ENCODE measurements around the gene F5. TPM values are rescaled to one million over a fixed set of nuclear protein-coding genes. Genes with fewer than 3 reads are reported as not detected.

Gene F5
- total RNA-seq, 2 donors from 2014 or later = 0.68 to 0.85 TPM

DNA sequence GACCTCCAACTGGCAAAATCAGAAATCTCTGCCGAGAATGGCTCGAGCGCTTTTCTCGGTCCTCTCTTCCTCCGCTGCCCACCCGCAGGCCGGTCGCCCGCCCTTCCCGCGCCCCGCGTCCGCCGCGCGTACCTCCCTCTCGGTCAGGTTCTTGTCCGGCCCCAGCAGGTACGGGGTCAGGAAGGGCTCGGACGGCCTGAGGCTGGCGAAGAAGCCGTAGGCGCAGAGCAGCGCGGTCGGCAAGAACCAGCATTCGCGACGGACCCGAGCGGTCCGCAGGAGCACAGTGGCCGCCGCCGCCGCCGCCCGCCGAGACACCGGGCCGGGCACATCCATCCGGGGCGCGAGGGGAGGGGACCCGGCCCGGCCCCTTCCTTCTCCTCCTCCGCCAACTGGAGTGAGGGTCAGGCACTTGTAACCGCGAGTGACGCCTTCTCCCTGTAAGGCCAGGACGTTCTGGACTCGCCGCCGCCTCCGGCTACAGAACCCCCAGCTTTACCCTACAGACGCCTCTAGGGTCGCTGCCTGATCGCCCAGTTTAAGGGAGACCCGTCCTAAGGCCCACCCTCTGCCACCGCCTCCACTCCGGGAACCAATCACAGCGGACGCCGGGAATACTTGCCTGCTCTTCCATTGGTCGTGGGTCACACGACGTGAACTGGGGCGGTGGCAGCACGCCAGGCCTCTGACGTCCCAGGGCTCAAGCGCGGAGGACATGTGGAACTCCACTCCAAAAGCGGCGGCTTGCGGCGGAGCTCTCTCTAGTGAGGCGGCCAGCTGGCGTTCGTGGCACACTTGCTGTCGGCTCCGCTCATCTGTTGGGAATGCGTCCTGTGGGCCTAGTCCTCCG lies 100.6 kb downstream of the F5 start, which contains the start of gene SLC19A2:
TSS of gene SLC19A2 (minus strand) at position 514 of the 850 bp plus-strand sequence. CDS start at position 336, 178 bp downstream.
- peak within 1 kb of the TSS; percentile 86 for H3K4me3 ChIP-seq
- peaks cover 16 to 32% of the 10 kb centered on the region in 2 donors for H3K4me1 ChIP-seq (ENCODE audit: control insufficient read depth in 1 of 2, low read depth in 2 of 2)
- DNase-seq (ENCODE audit: low spot score) (peak; percentile 98), ATAC-seq (ENCODE audit: insufficient number of reproducible peaks, low FRiP score, low read depth) (peak; percentile 93)
- no peaks in the 10 kb centered on the region for H3K27me3 ChIP-seq (replicated peaks; ENCODE audit: insufficient read depth)
- peak within 1 kb of the TSS; percentile 97 to 99 for H3K27ac ChIP-seq
- TF ChIP-seq, protein P1, sequence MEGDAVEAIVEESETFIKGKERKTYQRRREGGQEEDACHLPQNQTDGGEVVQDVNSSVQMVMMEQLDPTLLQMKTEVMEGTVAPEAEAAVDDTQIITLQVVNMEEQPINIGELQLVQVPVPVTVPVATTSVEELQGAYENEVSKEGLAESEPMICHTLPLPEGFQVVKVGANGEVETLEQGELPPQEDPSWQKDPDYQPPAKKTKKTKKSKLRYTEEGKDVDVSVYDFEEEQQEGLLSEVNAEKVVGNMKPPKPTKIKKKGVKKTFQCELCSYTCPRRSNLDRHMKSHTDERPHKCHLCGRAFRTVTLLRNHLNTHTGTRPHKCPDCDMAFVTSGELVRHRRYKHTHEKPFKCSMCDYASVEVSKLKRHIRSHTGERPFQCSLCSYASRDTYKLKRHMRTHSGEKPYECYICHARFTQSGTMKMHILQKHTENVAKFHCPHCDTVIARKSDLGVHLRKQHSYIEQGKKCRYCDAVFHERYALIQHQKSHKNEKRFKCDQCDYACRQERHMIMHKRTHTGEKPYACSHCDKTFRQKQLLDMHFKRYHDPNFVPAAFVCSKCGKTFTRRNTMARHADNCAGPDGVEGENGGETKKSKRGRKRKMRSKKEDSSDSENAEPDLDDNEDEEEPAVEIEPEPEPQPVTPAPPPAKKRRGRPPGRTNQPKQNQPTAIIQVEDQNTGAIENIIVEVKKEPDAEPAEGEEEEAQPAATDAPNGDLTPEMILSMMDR (IDR thresholded peaks at IDR 0.05) = no peak
- no peaks in the 10 kb centered on the region for H3K36me3 ChIP-seq
- no peaks in the 10 kb centered on the region for H3K9me3 ChIP-seq

DNA sequence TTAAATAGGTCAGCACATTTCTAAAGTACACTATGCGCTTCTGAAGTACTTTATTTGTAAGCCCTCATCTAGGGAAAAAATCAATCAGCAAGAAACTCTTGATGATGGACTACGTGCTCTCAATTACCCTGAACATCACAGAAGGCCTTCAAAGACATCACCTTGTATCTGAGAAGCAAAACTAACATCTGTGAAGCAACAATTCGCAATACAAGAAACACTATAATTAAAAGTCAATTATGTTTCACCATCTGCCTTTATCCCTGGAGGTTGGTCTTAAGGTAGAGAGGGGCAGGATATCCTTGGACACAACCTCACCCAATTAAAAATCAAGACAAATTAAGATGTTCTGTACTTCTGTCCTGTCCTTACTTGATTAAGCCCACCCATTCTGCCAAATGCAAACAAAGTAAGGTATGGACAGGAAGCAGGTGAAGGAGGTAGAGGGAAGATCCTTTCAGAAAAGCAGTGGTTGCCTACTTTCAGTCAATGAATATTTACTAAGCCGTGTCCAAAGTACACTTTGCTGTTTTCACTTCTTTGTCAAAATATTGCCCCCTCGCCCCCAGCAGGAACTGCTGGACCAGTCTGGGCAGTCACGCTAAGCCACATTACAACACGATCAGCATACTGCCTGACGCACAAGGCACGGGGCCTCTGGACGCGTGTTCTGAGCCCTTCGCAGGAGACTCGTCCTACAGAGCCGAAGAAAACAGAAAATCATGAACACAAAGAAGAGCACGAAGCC lies 101.4 kb downstream of the F5 start:
- Histone ChIP-seq H3K4me3 (peak overlapping the region; percentile 86), H3K9me3 (no peaks in the 10 kb centered on the region), H3K36me3 (no peaks in the 10 kb centered on the region), H3K27ac (peak overlapping the region; percentile 97 to 99), H3K4me1 (ENCODE audit: control insufficient read depth in 1 of 2, low read depth in 2 of 2) (peaks cover 16 to 32% of the 10 kb centered on the region in 2 donors), H3K27me3 (replicated peaks; ENCODE audit: insufficient read depth) (no peaks in the 10 kb centered on the region)
- DNase-seq (ENCODE audit: low spot score) (no peak), ATAC-seq (ENCODE audit: insufficient number of reproducible peaks, low FRiP score, low read depth) (no peak)
- TF ChIP-seq, protein P1 (IDR thresholded peaks at IDR 0.05) = no peak

DNA sequence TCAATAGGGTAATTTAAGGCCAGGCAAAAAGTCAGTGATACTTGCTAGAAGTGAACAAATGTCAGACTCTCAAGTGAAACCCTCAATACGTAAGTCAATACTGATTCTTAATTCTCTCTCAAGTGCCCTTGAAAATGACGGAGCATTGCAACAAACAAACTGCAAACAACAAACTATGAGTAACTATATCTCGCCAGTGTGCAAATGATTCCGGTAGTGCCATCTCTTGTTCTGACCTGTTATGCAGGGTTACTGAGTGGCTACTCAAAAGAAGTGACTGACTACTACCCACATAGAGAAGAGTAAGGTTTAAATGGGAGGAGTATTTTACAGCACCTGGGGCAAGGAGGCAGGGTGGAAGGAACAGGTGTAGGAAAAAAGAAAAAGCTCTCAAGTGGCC lies 102.2 kb downstream of the F5 start:
- ATAC-seq (ENCODE audit: insufficient number of reproducible peaks, low FRiP score, low read depth) (no peak), DNase-seq (ENCODE audit: low spot score) (no peak)
- H3K9me3 ChIP-seq = no peaks in the 10 kb centered on the region
- peaks cover 16 to 32% of the 10 kb centered on the region in 2 donors for H3K4me1 ChIP-seq (ENCODE audit: control insufficient read depth in 1 of 2, low read depth in 2 of 2)
- no peaks in the 10 kb centered on the region for H3K36me3 ChIP-seq
- H3K27ac ChIP-seq = no peak overlapping the region
- TF ChIP-seq, protein P1 (IDR thresholded peaks at IDR 0.05) = no peak
- H3K27me3 ChIP-seq (replicated peaks; ENCODE audit: insufficient read depth) = no peaks in the 10 kb centered on the region
- peak overlapping the region; percentile 86 for H3K4me3 ChIP-seq

DNA sequence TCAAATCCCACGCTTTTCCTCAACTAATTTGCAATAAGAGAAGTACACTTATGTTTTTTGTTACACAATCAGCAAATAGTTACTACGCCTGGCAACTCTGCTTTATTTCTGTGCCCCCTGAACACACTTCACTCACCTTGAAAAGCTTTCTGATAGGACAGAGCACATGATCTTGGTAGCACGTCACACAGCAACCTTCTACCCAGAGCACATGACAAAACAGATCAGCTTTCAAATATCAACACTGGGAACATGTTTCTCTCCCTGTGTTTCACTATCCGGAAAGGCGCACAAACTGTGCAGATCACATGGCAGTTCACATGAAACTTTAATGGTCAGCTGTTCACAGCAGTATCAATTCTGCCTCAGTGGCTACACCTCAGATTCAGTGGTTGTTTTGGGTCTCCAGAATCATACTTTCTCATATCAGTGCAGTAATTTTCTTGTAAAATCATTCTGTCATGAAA lies 102.7 kb downstream of the F5 start:
- no peaks in the 10 kb centered on the region for H3K9me3 ChIP-seq
- no peak for ATAC-seq (ENCODE audit: insufficient number of reproducible peaks, low FRiP score, low read depth)
- no peaks in the 10 kb centered on the region for H3K27me3 ChIP-seq (replicated peaks; ENCODE audit: insufficient read depth)
- DNase-seq (ENCODE audit: low spot score) = no peak
- peaks cover 16 to 32% of the 10 kb centered on the region in 2 donors for H3K4me1 ChIP-seq (ENCODE audit: control insufficient read depth in 1 of 2, low read depth in 2 of 2)
- TF ChIP-seq, protein P1 (IDR thresholded peaks at IDR 0.05) = no peak
- peak overlapping the region; percentile 86 for H3K4me3 ChIP-seq
- H3K36me3 ChIP-seq = no peaks in the 10 kb centered on the region
- no peak overlapping the region for H3K27ac ChIP-seq
